KMS-11 (cell line): Measurements from ENCODE around the gene TULP1.
"Not testable (repeated sequence)": the region's sequence is repeated elsewhere in the genome, so short reads cannot be mapped to it uniquely, and the experiment has no call there.

Experiments used
- H2AFZ ChIP-seq: fragments of 200-600 bp; sonication (generic); 2 replicates; pipeline ENCODE4 v1.6.1; 2016; ENCODE audit warnings: antibody characterized with exemption, mixed run types, low read depth
- H3K27ac ChIP-seq: fragments of 200-600 bp; sonication (generic); 2 replicates; pipeline ENCODE4 v1.6.1; 2016; ENCODE audit warnings: mild to moderate bottlenecking, mixed run types
- H3K27me3 ChIP-seq: fragments of 200-600 bp; sonication (generic); 2 replicates; pipeline ENCODE4 v1.6.1; 2017; ENCODE audit warnings: mild to moderate bottlenecking, low read depth, mixed run types, moderate library complexity; ENCODE audit not compliant: insufficient read depth
- H3K36me3 ChIP-seq: fragments of 200-600 bp; sonication (generic); 2 replicates; pipeline ENCODE4 v1.6.1; 2017; ENCODE audit warnings: mild to moderate bottlenecking, mixed run types; ENCODE audit not compliant: insufficient read depth
- H3K4me1 ChIP-seq: fragments of 200-600 bp; sonication (generic); 2 replicates; pipeline ENCODE4 v1.6.1; 2016; ENCODE audit warnings: mild to moderate bottlenecking, low read depth, mixed run types; ENCODE audit not compliant: poor library complexity, severe bottlenecking
- H3K4me2 ChIP-seq: fragments of 200-600 bp; sonication (generic); 2 replicates; pipeline ENCODE4 v1.7.0; 2016; ENCODE audit warnings: mild to moderate bottlenecking, mixed run types
- H3K4me3 ChIP-seq: fragments of 200-600 bp; sonication (generic); IDR thresholded peaks from 2 replicates; pipeline ENCODE4 v1.6.1; 2017; ENCODE audit warnings: low read depth, low read length, mixed read lengths; ENCODE audit not compliant: insufficient read depth
- H3K79me2 ChIP-seq: fragments of 200-600 bp; sonication (generic); 2 replicates; pipeline ENCODE4 v1.6.1; 2016; ENCODE audit warnings: low read depth, mixed run types; ENCODE audit not compliant: insufficient read depth
- H3K9ac ChIP-seq: fragments of 200-600 bp; sonication (generic); 2 replicates; pipeline ENCODE4 v1.6.1; 2016; ENCODE audit warnings: mild to moderate bottlenecking, mixed run types
- H4K20me1 ChIP-seq: fragments of 200-600 bp; sonication (generic); 2 replicates; pipeline ENCODE4 v1.6.1; 2016; ENCODE audit warnings: mild to moderate bottlenecking, mixed run types; ENCODE audit not compliant: insufficient read depth
- TF ChIP-seq, protein P1 (sequence below): fragments of 200-600 bp; sonication (generic); conservative IDR thresholded peaks from 2 replicates; pipeline ENCODE4 v1.6.1; 2017; ENCODE audit warnings: low read depth, mild to moderate bottlenecking, antibody characterized with exemption, low read length, moderate library complexity, mixed read lengths

Gene TULP1

DNA sequence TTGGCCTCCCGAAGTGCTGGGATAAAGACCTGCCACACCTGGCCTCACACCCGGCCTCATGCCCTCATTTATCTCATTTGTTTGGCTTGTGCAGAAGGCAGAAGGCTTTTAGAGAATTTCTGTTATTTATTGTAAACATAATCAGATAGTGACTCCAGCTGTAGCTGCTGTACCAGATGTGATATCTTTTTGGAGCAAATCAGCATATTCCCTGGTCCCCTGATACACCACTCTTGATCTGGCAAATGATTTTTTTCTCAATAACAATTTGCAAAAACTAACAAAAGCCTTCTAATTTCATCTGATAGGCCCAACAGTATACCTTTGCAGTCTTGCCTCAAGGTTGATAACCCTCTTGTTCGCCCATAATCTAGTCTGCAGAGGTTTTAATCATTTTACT, 26.5 kb upstream of the TULP1 start:
- Histone ChIP-seq H3K27me3 (no peaks in the 10 kb centered on the region), H3K79me2 (no peaks in the 10 kb centered on the region), H3K27ac (no peak overlapping the region), H3K4me2 (no peak overlapping the region), H3K4me3 (no peak overlapping the region), H3K4me1 (no peaks in the 10 kb centered on the region), H2AFZ (no peak overlapping the region), H4K20me1 (no peaks in the 10 kb centered on the region), H3K9ac (no peak overlapping the region), H3K36me3 (no peaks in the 10 kb centered on the region)
- TF ChIP-seq, protein P1, sequence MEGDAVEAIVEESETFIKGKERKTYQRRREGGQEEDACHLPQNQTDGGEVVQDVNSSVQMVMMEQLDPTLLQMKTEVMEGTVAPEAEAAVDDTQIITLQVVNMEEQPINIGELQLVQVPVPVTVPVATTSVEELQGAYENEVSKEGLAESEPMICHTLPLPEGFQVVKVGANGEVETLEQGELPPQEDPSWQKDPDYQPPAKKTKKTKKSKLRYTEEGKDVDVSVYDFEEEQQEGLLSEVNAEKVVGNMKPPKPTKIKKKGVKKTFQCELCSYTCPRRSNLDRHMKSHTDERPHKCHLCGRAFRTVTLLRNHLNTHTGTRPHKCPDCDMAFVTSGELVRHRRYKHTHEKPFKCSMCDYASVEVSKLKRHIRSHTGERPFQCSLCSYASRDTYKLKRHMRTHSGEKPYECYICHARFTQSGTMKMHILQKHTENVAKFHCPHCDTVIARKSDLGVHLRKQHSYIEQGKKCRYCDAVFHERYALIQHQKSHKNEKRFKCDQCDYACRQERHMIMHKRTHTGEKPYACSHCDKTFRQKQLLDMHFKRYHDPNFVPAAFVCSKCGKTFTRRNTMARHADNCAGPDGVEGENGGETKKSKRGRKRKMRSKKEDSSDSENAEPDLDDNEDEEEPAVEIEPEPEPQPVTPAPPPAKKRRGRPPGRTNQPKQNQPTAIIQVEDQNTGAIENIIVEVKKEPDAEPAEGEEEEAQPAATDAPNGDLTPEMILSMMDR, result no peak

GRCh38 chr6:35535847-35536246, 23.2 kb upstream of the TULP1 start:
- H3K4me1 ChIP-seq, H2AFZ ChIP-seq, H3K27ac ChIP-seq, H3K36me3 ChIP-seq, H4K20me1 ChIP-seq, H3K4me3 ChIP-seq, H3K79me2 ChIP-seq, H3K9ac ChIP-seq, H3K27me3 ChIP-seq, H3K4me2 ChIP-seq: not testable (repeated sequence)

DNA sequence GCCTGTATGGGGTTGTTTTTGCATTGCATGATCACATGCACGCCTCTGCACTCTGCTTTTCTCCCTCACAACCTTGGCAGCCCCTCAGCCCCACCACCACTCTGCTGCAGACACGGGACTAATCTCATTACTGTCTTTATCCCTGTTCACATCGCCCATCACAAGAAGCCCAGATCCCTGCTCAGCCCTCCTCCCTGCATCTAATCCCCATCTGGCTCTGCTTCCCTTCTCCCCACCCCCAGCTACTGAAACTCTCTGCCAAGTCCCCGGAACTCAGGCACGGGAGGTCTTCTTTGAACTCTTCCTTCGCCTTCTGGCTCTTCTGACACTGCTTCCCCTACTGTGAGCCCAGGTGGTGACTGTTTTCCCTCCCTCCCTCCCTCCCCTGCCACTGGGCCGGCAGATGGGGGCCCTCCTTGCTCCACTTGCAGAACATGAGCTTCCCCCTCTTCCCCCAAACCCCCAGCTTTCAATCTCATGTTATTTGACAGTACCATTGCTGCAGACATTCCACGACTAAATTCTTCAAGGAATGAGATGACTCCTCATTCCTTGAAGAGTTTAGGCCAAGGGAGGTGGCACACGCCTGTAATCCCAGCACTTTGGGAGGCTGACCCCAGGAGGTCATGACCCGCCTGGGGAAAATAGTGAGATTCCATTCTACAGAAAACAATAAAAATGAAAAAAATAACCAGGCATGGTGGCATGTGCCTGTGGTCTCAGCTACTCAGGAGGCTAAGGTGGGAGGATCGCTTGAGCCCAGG, 21.9 kb upstream of the TULP1 start:
- no peak overlapping the region for H3K27ac ChIP-seq
- no peaks in the 10 kb centered on the region for H3K79me2 ChIP-seq
- H3K9ac ChIP-seq, result no peak overlapping the region
- no peaks in the 10 kb centered on the region for H4K20me1 ChIP-seq
- no peaks in the 10 kb centered on the region for H3K4me1 ChIP-seq
- H2AFZ ChIP-seq, result no peak overlapping the region
- no peaks in the 10 kb centered on the region for H3K27me3 ChIP-seq
- H3K4me2 ChIP-seq, result no peak overlapping the region
- no peak overlapping the region for H3K4me3 ChIP-seq
- TF ChIP-seq, protein P1, result no peak
- no peaks in the 10 kb centered on the region for H3K36me3 ChIP-seq

- TF ChIP-seq, protein P1, result no peak
- Histone ChIP-seq H2AFZ (no peak overlapping the region), H4K20me1 (no peaks in the 10 kb centered on the region), H3K27ac (no peak overlapping the region), H3K4me1 (no peaks in the 10 kb centered on the region), H3K4me2 (no peak overlapping the region), H3K27me3 (no peaks in the 10 kb centered on the region), H3K4me3 (no peak overlapping the region), H3K9ac (no peak overlapping the region), H3K79me2 (no peaks in the 10 kb centered on the region), H3K36me3 (no peaks in the 10 kb centered on the region)
These were observed 21.3 kb upstream of the TULP1 start for GRCh38 chr6:35533981-35534380.

- no peaks in the 10 kb centered on the region for H4K20me1 ChIP-seq
- H3K79me2 ChIP-seq, result no peaks in the 10 kb centered on the region
- no peak overlapping the region for H3K27ac ChIP-seq
- H3K4me2 ChIP-seq, result no peak overlapping the region
- H3K36me3 ChIP-seq, result no peaks in the 10 kb centered on the region
- TF ChIP-seq, protein P1, result no peak
- no peak overlapping the region for H3K9ac ChIP-seq
- no peaks in the 10 kb centered on the region for H3K4me1 ChIP-seq
- no peak overlapping the region for H3K4me3 ChIP-seq
- no peaks in the 10 kb centered on the region for H3K27me3 ChIP-seq
- H2AFZ ChIP-seq, result no peak overlapping the region
These were observed 19.4 kb upstream of the TULP1 start for GRCh38 chr6:35532126-35532525.
